Osteoblast (primary cell): ENCODE data around the gene GALK1. TPM values are rescaled to one million over a fixed set of nuclear protein-coding genes. Genes with fewer than 3 reads are reported as not detected.

Experiments
- DNase-seq: peaks from one replicate; pipeline ENCODE4 v3.0.0; 2011; ENCODE audit warnings: low spot score, mixed read lengths; ENCODE audit not compliant: insufficient read length; ENCODE audit errors: missing footprints
- H2AFZ ChIP-seq: 2 replicates; pipeline ENCODE4 v1.6.0; 2011; ENCODE audit warnings: mild to moderate bottlenecking, low read length
- H3K27ac ChIP-seq: 2 replicates; pipeline ENCODE4 v1.5.1; 2011; ENCODE audit warnings: mild to moderate bottlenecking, low read depth, low read length, moderate library complexity
- H3K27me3 ChIP-seq: 2 replicates; pipeline ENCODE4 v1.6.0; 2012; ENCODE audit warnings: mild to moderate bottlenecking, control low read depth, inconsistent platforms, low read length, moderate library complexity; ENCODE audit not compliant: insufficient read depth
- H3K36me3 ChIP-seq: 2 replicates; pipeline ENCODE4 v1.5.1; 2011; ENCODE audit warnings: mild to moderate bottlenecking, low read length, control low read depth, moderate library complexity; ENCODE audit not compliant: insufficient read depth
- H3K4me1 ChIP-seq: 2 replicates; pipeline ENCODE4 v1.5.1; 2011; ENCODE audit warnings: mild to moderate bottlenecking, low read length, control low read depth, moderate library complexity; ENCODE audit not compliant: insufficient read depth
- H3K4me2 ChIP-seq: 2 replicates; pipeline ENCODE4 v1.6.0; 2011; ENCODE audit warnings: mild to moderate bottlenecking, low read length; ENCODE audit not compliant: insufficient read depth
- H3K4me3 ChIP-seq: fragments of 200-600 bp; sonication (generic); 3 replicates; pipeline ENCODE4 v1.5.1; 2012; ENCODE audit warnings: mild to moderate bottlenecking, low read length, inconsistent platforms; ENCODE audit not compliant: insufficient read depth
- H3K79me2 ChIP-seq: 2 replicates; pipeline ENCODE4 v1.6.0; 2012; ENCODE audit warnings: mild to moderate bottlenecking, low read length, control low read depth, inconsistent platforms; ENCODE audit not compliant: insufficient read depth
- H3K9me3 ChIP-seq: 2 replicates; pipeline ENCODE4 v1.5.1; 2011; ENCODE audit warnings: low read depth, low read length, control low read depth
- H4K20me1 ChIP-seq: 2 replicates; pipeline ENCODE4 v1.6.0; 2012; ENCODE audit warnings: mild to moderate bottlenecking, low read length, control low read depth; ENCODE audit not compliant: insufficient read depth
- total RNA-seq: library from RNA; depleted of rRNA; stranded (reverse); fragments of >200 nt; gene quantifications from 2 replicates; pipeline ENCODE4 v1.2.3, GENCODE V29; 2012
- TF ChIP-seq, protein P1 (sequence below): IDR thresholded peaks from 2 replicates; pipeline ENCODE4 v1.5.1; 2011; ENCODE audit warnings: mild to moderate bottlenecking, low read depth, low read length, moderate library complexity; ENCODE audit errors: extremely low read depth

The GALK1 gene
- total RNA-seq, 1 donor, result 25.3 TPM

DNA sequence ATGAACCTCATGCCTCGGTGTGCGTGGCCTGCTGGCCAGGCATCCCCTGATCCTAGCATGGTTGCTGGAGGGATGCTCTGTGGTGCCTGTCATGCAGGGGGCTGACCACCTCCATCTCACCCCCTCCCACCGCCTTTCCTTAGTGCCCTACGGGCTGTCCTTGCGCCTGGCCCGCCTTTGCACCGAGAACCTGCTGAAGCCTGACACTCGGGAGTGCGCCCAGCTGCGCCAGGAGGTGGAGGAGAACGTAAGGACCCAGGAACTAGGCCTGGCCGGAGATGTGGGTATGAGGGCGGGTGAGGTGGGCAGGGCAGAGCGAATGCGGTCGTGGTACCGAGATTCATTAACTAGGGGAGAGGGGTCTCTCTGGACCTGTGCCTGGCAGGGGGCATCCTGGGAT is 24.8 kb downstream of the GALK1 start:
- no peaks in the 10 kb centered on the region for H4K20me1 ChIP-seq
- no peaks in the 10 kb centered on the region for H3K36me3 ChIP-seq
- no peak overlapping the region for H2AFZ ChIP-seq
- no peaks in the 10 kb centered on the region for H3K9me3 ChIP-seq
- TF ChIP-seq, protein P1, sequence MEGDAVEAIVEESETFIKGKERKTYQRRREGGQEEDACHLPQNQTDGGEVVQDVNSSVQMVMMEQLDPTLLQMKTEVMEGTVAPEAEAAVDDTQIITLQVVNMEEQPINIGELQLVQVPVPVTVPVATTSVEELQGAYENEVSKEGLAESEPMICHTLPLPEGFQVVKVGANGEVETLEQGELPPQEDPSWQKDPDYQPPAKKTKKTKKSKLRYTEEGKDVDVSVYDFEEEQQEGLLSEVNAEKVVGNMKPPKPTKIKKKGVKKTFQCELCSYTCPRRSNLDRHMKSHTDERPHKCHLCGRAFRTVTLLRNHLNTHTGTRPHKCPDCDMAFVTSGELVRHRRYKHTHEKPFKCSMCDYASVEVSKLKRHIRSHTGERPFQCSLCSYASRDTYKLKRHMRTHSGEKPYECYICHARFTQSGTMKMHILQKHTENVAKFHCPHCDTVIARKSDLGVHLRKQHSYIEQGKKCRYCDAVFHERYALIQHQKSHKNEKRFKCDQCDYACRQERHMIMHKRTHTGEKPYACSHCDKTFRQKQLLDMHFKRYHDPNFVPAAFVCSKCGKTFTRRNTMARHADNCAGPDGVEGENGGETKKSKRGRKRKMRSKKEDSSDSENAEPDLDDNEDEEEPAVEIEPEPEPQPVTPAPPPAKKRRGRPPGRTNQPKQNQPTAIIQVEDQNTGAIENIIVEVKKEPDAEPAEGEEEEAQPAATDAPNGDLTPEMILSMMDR, result no peak
- DNase-seq, result no peak
- no peak overlapping the region for H3K27ac ChIP-seq
- H3K27me3 ChIP-seq, result no peaks in the 10 kb centered on the region
- H3K4me2 ChIP-seq, result no peak overlapping the region
- peaks cover 9% of the 10 kb centered on the region for H3K4me1 ChIP-seq
- no peak overlapping the region for H3K4me3 ChIP-seq
- H3K79me2 ChIP-seq, result no peaks in the 10 kb centered on the region

DNA sequence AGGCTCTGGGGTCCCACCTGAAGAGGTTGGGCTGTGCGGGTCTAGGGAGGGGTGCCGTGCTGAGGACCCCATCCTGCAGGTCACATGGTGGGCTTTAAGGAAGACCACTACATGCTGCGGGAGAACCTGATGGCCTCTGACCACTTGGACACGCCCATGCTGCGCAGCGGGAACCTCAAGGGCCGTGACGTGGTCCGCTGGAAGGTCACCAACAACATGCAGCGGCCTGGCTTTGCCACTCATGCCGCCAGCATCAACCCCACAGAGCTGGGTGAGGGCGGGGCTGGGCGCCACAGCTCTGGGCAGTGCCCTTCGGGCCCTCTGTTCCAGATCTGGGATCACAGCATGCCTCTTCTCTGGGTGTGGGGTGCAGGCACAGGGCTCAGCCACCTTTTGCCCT is 25.2 kb downstream of the GALK1 start:
- Histone ChIP-seq H3K4me2 (no peak overlapping the region), H3K4me1 (peaks cover 9% of the 10 kb centered on the region), H3K27ac (no peak overlapping the region), H3K36me3 (no peaks in the 10 kb centered on the region), H3K9me3 (no peaks in the 10 kb centered on the region), H3K27me3 (no peaks in the 10 kb centered on the region), H3K79me2 (no peaks in the 10 kb centered on the region), H3K4me3 (no peak overlapping the region), H4K20me1 (no peaks in the 10 kb centered on the region), H2AFZ (no peak overlapping the region)
- TF ChIP-seq, protein P1, result no peak
- no peak for DNase-seq

DNA sequence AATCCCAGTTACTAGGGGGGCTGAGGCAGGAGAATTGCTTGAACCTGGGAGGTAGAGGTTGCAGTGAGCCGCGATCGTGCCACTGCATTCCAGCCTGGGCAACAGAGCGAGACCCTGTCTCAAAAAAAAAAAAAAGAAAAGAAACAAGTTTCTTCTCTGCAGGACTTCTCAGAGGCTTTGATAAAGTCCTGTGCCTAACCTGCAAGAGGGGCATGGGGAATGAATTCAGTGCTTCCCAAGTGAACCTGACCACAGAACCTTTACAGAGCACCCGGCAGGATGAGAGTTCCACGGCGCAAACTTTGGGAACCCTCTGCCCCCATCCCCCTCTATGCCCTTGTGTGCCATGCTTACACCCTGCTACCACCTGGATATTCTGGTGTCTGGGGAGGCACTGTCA is 25.8 kb downstream of the GALK1 start:
- H3K27me3 ChIP-seq, result no peaks in the 10 kb centered on the region

DNA sequence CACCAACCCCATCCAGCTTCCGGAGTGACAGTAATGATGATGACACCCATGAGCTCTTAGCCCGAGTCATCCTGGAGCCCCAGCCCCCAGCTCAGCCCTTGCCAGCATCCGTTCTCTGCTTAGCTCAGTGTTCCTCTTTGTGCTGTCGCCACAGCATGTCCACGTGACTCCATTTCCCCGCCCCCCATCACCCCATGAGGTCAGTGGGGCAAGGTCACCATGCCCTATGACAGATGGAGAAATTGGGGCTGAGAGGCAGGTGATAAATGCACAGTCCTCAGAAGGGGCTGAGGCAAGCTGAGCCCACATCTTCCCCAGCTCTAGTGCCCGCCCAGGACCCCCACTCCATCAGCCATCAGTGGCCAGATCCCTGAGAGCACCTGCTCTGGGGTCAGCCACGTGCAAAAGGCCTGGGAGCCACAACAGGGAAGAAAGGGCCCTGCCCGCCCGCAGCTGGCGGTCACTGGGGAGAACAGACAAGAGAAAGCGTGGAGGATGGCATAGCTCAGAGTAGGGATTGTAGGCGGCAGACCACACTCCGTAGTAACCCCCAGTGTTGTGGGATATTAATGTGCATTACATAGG is 26.7 kb downstream of the GALK1 start:
- H3K79me2 ChIP-seq, result no peaks in the 10 kb centered on the region
- TF ChIP-seq, protein P1, result no peak
- H3K4me2 ChIP-seq, result no peak overlapping the region
- no peaks in the 10 kb centered on the region for H3K27me3 ChIP-seq
- no peaks in the 10 kb centered on the region for H4K20me1 ChIP-seq
- no peaks in the 10 kb centered on the region for H3K36me3 ChIP-seq
- no peak overlapping the region for H3K4me3 ChIP-seq
- H3K9me3 ChIP-seq, result no peaks in the 10 kb centered on the region
- H3K4me1 ChIP-seq, result peaks cover 9% of the 10 kb centered on the region
- no peak overlapping the region for H3K27ac ChIP-seq
- peak; percentile 94 for DNase-seq
- H2AFZ ChIP-seq, result no peak overlapping the region

More for the DNA sequence above, 25.8 kb downstream of the GALK1 start:
- Histone ChIP-seq H3K36me3 (no peaks in the 10 kb centered on the region), H3K4me2 (no peak overlapping the region), H3K4me1 (peaks cover 9% of the 10 kb centered on the region), H3K4me3 (no peak overlapping the region), H2AFZ (no peak overlapping the region), H4K20me1 (no peaks in the 10 kb centered on the region), H3K27ac (no peak overlapping the region), H3K9me3 (no peaks in the 10 kb centered on the region), H3K79me2 (no peaks in the 10 kb centered on the region)
- no peak for DNase-seq
- TF ChIP-seq, protein P1, result no peak
